HUDEP-2 (cell line): ENCODE results near the gene ANGEL1.
A peak's percentile ranks its signal among the peaks of the same experiment; 100 is the strongest.

Experiments
- DNase-seq, 76 experiments: peaks; one replicate each; lab custom pipeline; 2025; ENCODE audit not compliant: unreplicated experiment in 76 of 76; lab: John Stamatoyannopoulos, UW

The ANGEL1 gene

GRCh38 chr14:76820700-76821099 is 8.0 kb upstream of the ANGEL1 start:
- no peak for DNase-seq

GRCh38 chr14:76814726-76815645 is 2.3 kb upstream of the ANGEL1 start:
- no peak for DNase-seq

- DNase-seq, result peak in 2 of 76 experiments; percentile 12 to 23
These were observed 625 bp downstream of the ANGEL1 start for GRCh38 chr14:76812093-76812421.

GRCh38 chr14:76811561-76811960 is 1.1 kb downstream of the ANGEL1 start:
- peak in 1 of 76 experiments; percentile 5 for DNase-seq

GRCh38 chr14:76810953-76811400 is 1.7 kb downstream of the ANGEL1 start:
- DNase-seq, result peak in 26 of 76 experiments; percentile 4 to 53 (median 10)

- DNase-seq, result no peak
These were observed 2.2 kb downstream of the ANGEL1 start for GRCh38 chr14:76810525-76810924.

GRCh38 chr14:76808990-76809389 is 3.7 kb downstream of the ANGEL1 start:
- no peak for DNase-seq

GRCh38 chr14:76808011-76808410 is 4.7 kb downstream of the ANGEL1 start:
- no peak for DNase-seq

- no peak for DNase-seq
These were observed 6.2 kb downstream of the ANGEL1 start for GRCh38 chr14:76806446-76806845.

GRCh38 chr14:76793956-76794355 is 18.7 kb downstream of the ANGEL1 start:
- no peak for DNase-seq

GRCh38 chr14:76793324-76793723 is 19.4 kb downstream of the ANGEL1 start:
- DNase-seq, result no peak

- DNase-seq, result no peak
These were observed 20.3 kb downstream of the ANGEL1 start for GRCh38 chr14:76792422-76792821.

GRCh38 chr14:76786601-76787000 is 26.1 kb downstream of the ANGEL1 start:
- DNase-seq, result no peak

GRCh38 chr14:76784881-76785280 is 27.8 kb downstream of the ANGEL1 start:
- peak in 69 of 76 experiments; percentile 3 to 86 (median 58) for DNase-seq

- DNase-seq, result no peak
These were observed 28.3 kb downstream of the ANGEL1 start for GRCh38 chr14:76784266-76784874.

- no peak for DNase-seq
These were observed 29.7 kb downstream of the ANGEL1 start for GRCh38 chr14:76782885-76783566.

- DNase-seq, result no peak
These were observed 30.4 kb downstream of the ANGEL1 start for GRCh38 chr14:76782115-76782884.

GRCh38 chr14:76781648-76782051 is 31.0 kb downstream of the ANGEL1 start:
- DNase-seq, result no peak

GRCh38 chr14:76780875-76781647 is 31.6 kb downstream of the ANGEL1 start:
- no peak for DNase-seq

GRCh38 chr14:76780360-76780759 is 32.3 kb downstream of the ANGEL1 start:
- no peak for DNase-seq
